GM19468 (cell line): ENCODE measurements around the gene COX6A2.
"Not testable (repeated sequence)": the region's sequence is repeated elsewhere in the genome, so short reads cannot be mapped to it uniquely, and the experiment has no call there.

Experiments used
- ATAC-seq: cut with Tn5 transposase; IDR thresholded peaks from one replicate; pipeline ENCODE4 v1.9.1; 2021; ENCODE audit warnings: mild to moderate bottlenecking, moderate library complexity, moderate number of reproducible peaks; ENCODE audit not compliant: unreplicated experiment; ENCODE audit errors: extremely low read depth

The COX6A2 gene

GRCh38 chr16:31439519-31439918, 11.4 kb upstream of the COX6A2 start:
- no peak for ATAC-seq

DNA sequence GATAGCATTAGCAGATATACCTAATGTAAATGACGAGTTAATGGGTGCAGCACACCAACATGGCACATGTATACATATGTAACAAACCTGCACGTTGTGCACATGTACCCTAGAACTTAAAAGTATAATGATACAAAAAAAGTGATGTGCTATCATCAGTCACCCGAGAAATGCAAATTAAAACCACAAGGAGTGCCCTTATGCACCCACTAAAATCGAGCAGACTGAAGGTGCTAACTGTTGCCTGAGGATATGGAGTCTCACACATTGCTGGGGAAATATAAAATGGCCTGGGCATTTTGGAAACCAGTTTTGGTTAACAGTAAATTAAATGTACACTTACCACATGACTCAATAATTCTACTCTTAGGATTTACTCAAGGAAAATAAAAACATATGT, 10.9 kb upstream of the COX6A2 start:
- ATAC-seq, result not testable (repeated sequence)

- no peak for ATAC-seq
Measured at GRCh38 chr16:31438414-31438813, 10.3 kb upstream of the COX6A2 start.

DNA sequence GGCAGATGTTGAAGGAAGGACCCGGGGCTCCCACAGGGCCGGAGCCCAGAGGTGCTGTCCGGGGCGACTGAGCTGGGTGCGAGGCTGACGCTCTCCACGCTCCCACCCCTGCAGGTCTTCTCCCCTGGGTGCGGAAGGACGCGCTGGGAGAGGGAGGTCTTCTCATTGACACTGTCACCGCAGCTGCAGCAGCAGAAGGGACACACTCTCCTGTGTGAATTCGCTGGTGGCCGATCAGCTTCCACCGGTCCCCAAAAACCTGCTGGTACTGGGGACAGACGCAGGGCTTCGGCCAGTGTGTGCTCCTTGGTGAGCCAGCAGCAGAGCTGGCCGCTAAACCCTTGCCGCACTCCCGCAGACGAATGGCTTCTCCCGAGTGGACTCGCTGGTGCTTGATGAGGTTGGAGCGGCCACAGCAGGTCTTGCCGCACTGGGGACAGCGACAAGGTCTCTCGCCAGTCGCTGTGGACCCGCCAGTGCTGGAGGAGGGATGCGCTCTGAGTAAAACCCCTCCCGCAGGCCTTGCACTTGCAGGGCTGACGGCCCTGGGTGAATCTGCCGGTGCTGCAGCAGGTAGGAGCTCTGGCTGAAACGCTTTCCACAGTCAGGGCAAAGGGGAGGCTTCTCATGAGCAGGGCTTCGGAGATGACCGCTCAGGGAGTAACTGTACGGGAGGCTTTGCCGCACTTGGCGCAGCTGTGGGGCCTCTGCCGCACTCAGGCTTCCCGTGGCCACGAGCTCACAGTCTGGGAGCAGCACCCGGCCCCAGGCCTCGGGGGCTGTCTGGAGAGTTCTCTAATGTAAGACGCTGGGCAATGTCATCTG, 8.3 kb upstream of the COX6A2 start:
- ATAC-seq, result no peak

GRCh38 chr16:31435341-31436220, 7.4 kb upstream of the COX6A2 start:
- ATAC-seq, result no peak

- no peak for ATAC-seq
Measured at GRCh38 chr16:31430380-31431052, 2.4 kb upstream of the COX6A2 start.

DNA sequence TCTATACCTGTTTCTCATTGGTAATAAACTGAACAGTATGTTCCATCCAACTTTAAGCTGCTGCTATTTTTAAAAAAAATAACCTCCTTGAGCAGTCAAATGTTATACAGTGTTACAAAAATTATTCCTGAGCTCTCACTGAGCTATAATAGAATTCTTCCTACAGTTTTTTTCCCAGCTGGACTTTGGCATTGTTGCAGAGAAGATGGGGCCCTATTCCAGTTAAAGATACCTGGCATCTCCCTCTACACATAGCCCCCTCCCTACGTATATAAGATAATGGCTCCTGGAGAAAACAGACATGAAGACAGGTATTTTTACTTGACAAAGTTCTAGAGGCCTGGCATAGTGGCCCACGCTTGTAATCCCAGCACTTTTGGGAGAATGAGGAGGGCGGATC, 1.6 kb upstream of the COX6A2 start:
- ATAC-seq, result no peak

DNA sequence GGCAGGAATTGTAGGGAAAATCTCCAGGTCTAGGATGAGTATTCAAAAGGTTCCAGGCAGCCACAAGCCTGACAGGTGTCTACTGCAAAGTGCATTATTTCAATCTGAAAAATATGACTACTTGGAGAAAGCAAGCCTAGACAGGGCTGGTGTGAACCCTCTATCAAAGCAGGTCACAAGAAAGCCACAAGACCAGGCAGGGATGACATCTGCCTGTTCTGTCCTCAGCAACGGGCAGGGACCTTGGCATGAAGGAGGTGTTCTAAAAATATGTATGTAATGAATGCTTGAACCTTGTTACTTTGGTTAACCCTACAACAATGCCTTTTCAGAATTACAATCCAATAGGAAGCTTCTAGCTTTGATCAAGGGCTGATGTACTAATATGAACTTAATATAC, 1.2 kb upstream of the COX6A2 start:
- no peak for ATAC-seq

DNA sequence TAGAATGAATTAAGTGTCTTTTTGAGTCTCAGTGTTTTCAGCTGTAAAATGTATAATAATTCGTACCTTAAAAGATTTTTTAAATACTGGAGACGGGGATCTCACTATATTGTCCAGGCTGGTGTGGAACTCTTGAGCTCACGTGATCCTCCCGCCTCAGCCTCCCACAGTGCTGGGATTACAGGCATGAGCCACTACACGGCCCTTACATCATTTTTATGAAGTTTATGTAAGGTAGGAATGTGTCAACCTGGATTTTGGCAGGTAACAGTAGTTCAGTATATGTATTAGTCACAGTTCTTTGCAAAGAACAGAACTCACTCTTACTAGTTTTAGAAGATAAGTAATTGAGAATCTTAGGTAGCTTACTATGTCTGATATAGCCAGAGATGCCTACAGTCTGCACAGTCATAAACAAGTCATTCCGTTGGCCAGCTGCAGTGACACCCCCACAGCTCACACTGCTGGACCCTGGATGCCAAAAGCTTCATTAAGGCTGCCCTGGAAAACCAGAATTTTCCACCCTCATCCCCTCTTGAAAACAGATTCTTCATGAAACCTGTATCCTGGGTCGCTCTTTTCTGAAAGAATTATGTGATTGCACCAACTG, 583 bp upstream of the COX6A2 start:
- ATAC-seq, result no peak

GRCh38 chr16:31427441-31428278, 500 bp downstream of the COX6A2 start:
- ATAC-seq, result no peak

- no peak for ATAC-seq
Measured at GRCh38 chr16:31423801-31424200, 4.4 kb downstream of the COX6A2 start.

DNA sequence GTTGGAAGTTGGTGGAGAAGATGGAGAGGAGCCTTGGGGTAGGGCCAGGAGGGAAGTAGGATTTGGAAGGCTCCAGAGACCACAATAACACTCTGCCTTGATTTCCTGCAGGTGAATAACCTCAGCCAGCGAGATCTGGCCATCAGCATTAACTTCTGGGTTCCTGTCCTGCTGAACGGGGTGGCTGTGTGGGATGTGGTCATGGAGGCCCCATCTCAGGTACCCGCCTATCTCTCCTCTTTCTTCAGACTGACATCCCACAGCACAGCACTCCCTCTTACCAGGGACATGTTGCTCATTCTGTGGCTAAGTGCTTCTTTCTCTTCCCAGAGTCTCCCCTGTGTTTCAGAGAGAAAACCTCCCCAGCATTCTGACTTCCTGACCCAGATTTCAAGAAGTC, 4.9 kb downstream of the COX6A2 start:
- no peak for ATAC-seq

- no peak for ATAC-seq
Measured at GRCh38 chr16:31421587-31421986, 6.6 kb downstream of the COX6A2 start.

DNA sequence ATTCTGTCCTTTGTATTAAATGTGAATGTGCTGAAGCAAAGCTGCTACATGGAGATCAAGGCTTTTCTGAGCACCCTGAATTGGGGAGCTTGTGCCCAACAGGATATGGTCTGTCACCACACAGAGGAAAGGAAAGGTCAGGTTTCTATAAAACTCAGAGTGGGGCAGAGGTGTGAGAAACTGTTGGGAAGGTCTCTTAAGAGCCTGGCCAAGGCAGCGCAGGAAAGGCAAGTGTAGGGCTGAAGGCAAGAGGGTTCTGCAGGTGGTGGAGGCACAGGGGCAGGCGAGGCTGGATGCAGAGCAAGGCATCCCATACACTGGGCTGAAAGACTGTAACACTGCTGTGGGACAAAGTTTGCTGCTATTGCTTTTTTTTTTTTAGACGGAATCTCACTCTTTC, 8.1 kb downstream of the COX6A2 start:
- ATAC-seq, result no peak

DNA sequence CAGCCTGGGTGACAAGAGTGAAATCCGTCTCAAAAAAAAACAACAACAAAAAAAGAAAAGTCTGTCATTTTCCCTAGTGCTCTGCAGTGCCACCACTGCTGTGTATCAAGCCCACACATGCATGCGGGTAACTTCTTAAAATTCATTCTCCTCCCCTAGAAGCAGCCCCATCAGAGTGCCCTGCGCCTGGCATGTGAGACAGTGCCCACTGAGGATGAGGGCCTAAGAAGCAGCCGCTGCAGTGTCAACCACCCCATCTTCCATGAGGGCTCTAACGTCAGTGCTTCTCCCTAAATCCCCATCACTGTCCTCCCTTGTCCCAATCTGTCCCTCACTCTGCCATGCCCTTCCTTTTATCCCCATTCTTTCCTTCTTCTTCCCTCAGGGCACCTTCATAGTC, 10.2 kb downstream of the COX6A2 start:
- ATAC-seq, result no peak

GRCh38 chr16:31417036-31417435, 11.1 kb downstream of the COX6A2 start:
- ATAC-seq, result not testable (repeated sequence)

- no peak for ATAC-seq
Measured at GRCh38 chr16:31416371-31416770, 11.8 kb downstream of the COX6A2 start.

DNA sequence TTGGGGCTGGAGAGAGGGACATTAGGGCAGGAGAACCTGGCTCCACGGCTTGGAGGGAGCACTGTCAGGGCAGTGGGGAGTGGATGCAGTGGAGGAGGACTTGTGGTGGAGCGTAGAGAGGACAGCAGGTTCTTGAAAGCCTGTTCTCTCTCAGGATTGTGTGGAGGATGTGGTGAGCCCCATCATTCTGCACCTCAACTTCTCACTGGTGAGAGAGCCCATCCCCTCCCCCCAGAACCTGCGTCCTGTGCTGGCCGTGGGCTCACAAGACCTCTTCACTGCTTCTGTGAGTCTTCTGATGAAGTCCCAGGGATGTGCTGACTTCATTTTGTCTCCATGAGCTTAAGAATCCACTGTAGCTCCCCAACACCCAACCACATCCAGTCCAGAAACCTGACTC, 13.5 kb downstream of the COX6A2 start:
- no peak for ATAC-seq

- no peak for ATAC-seq
Measured at GRCh38 chr16:31413943-31414342, 14.2 kb downstream of the COX6A2 start.

- no peak for ATAC-seq
Measured at GRCh38 chr16:31413381-31413780, 14.8 kb downstream of the COX6A2 start.
